Suppressor macrophage treated with lipopolysaccharide for 4 hours (primary cell): ENCODE results near the gene SLIT1.
A peak's percentile ranks its signal among the peaks of the same experiment; 100 is the strongest.

Source experiments
- DNase-seq: peaks from one replicate; pipeline ENCODE4 v3.0.0-alpha.2; 2020

SLIT1 gene

GRCh38 chr10:97169911-97170693 is 15.7 kb downstream of the SLIT1 start:
- no peak for DNase-seq

- no peak for DNase-seq
These were observed 16.7 kb downstream of the SLIT1 start for GRCh38 chr10:97169063-97169462.

GRCh38 chr10:97168645-97169044 is 17.1 kb downstream of the SLIT1 start:
- DNase-seq: no peak

GRCh38 chr10:97165499-97165898 is 20.3 kb downstream of the SLIT1 start:
- DNase-seq: no peak

- no peak for DNase-seq
These were observed 21.8 kb downstream of the SLIT1 start for GRCh38 chr10:97163781-97164501.

GRCh38 chr10:97163181-97163580 is 22.6 kb downstream of the SLIT1 start:
- no peak for DNase-seq

- no peak for DNase-seq
These were observed 26.0 kb downstream of the SLIT1 start for GRCh38 chr10:97159646-97160305.

DNA sequence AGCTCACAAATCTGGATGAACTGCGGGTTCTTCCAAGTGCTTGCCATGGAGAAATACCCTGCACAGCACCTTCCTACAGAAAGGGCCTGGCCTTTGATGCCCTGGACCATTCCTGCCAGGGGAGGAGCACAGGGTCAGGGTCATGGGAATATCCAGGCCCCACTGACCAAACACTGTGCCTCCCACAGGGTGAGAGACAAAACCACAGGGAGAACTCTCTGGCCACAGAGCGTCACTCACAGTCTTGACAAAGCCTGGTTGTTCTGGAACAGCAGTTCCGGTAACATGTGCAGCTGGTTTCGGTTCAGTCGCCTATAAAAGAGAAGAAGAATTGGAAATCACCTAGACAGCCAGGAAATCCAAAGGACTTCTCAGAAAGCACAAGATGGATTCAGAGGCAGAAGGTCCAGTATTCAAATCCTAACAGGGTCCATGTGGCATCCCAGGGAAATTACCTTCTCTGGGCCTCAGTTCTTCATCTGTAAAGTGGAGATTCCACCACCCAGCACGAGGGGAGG is 28.1 kb downstream of the SLIT1 start:
- DNase-seq: peak; percentile 84

GRCh38 chr10:97154781-97155180 is 31.0 kb downstream of the SLIT1 start:
- peak; percentile 55 for DNase-seq

- no peak for DNase-seq
These were observed 31.6 kb downstream of the SLIT1 start for GRCh38 chr10:97154162-97154561.

- DNase-seq: no peak
These were observed 32.4 kb downstream of the SLIT1 start for GRCh38 chr10:97153270-97153850.

DNA sequence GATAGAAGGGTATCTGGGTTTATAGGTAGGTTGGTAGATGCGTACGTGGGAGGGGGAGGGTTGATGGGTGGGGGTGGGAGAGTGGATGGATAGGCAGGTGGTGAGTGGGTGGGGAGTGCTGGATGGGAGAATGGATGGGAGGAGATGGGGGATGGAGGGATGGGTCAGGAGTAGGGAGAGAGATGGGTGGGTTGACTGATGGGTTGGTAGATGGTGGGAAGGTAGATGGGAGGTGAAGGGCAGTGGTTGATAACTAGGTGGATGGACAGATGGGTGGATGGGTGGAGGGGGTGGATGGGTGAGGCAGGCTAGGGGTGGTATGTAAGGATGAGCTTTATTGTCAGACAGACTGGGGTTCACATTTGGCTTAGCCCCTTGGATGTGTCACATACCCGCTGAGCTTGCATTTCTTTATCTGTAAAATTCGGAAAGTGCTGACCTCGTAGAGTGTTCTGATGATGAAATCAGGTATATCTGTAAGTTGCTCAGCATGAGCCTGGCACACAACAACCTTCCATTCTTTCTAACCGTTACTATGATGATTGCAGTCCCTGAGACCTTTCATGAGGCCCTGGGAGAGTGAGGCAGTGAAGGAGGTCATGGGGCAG is 34.3 kb downstream of the SLIT1 start:
- no peak for DNase-seq

DNA sequence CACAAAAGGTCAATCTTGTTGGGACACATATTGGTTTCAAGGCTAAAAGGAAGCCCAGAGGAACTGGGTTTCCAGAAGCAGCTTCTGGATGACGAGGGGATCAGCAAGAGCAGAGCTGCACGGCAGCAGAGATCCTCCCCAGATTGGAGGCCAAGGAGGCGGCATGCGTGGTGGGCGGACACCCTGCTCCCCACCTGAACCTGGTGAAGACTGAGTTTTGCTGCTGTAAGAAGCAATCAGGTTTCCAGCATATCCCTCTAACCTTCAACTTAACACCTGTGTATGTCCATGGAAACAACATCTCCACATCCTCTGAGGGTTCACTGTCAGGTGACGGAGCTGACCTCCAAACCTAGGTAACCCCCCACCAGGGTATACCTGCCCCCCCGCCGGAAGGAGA is 35.1 kb downstream of the SLIT1 start:
- no peak for DNase-seq

DNA sequence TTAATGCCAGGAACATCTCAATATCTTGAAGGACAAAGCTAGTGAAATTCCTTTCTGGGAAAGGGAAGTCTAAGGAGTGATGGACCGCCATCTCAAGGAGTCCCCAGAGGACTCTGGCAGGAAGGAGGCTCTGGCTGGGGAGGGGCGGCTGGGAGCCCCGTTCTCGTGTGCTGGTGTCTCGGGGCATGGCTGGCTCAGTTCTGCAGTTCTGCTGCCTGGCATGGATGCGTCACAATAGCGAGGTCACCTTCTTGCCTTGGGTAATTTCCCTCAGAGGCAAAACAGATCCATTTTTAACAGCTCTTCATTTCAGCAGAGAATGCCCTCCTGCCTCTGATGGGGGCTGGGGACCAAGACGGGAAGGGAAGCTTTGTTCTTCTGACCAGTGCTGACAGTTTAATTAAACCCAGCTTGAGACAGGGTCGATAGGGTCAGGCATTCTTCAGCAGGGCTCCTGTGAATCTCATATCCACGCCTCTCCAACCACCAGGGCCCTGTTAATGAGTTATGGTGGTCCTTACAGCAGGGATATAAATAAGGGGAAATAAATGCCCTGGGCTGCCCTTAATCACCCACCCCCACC is 35.7 kb downstream of the SLIT1 start:
- peak; percentile 36 for DNase-seq

GRCh38 chr10:97149079-97149531 is 36.7 kb downstream of the SLIT1 start:
- DNase-seq: no peak

- DNase-seq: no peak
These were observed 41.5 kb downstream of the SLIT1 start for GRCh38 chr10:97144297-97144696.

DNA sequence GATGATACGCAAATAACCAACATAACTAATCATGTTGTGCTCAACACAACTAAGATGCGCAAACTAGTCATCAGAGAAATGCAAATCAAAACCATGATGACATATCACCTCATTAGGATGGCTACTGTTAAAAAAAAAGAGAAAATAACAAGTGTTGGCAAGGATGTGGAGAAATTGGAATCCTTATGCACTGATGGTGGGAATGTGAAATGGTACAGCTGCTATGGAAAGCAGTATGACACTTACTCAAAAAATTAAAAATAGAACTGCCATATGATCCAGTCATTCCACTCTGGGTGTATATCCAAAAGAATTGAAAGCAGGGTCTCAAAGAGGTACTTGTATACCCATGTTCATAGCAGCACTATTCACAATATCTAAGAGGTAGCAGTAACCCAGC is 42.9 kb downstream of the SLIT1 start:
- DNase-seq: no peak

DNA sequence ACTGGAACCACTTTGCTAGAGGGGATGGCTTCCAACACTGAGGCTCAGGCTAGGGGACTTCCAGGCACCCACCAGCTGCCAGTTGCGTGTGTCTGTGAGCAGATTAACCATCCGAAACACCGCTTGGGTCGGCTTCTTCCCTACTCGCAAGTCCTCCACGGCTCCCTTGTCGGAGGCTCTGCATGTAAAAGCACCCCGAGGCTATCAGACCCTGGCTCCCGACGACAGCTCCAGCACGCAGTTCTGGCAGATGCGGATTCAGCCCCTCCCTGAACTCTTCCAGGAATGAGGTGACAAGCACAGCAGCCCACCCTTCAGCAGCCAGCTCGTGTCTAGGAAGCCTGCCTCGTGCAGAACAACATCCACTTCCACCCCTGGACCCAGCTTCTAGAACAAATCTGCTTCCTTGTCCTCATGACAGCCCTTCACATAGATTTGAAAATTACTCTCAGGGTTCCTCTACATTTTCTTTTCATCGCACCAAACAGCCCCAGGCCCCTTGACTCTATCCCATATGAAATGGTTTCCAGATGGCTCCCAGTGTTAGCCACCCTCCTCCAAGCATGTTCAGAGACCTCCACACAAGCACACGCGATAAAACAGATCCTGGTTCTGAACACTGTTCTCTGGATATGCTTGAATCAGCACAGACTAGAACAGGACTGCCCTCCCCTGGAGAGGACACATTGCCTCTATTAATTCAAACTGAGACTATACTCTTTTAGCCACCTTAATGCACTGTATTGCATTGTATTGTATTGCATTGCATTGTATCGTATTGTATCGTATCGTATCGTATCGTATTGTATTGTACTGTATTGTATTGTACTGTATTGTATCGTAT is 44.6 kb downstream of the SLIT1 start:
- no peak for DNase-seq

DNA sequence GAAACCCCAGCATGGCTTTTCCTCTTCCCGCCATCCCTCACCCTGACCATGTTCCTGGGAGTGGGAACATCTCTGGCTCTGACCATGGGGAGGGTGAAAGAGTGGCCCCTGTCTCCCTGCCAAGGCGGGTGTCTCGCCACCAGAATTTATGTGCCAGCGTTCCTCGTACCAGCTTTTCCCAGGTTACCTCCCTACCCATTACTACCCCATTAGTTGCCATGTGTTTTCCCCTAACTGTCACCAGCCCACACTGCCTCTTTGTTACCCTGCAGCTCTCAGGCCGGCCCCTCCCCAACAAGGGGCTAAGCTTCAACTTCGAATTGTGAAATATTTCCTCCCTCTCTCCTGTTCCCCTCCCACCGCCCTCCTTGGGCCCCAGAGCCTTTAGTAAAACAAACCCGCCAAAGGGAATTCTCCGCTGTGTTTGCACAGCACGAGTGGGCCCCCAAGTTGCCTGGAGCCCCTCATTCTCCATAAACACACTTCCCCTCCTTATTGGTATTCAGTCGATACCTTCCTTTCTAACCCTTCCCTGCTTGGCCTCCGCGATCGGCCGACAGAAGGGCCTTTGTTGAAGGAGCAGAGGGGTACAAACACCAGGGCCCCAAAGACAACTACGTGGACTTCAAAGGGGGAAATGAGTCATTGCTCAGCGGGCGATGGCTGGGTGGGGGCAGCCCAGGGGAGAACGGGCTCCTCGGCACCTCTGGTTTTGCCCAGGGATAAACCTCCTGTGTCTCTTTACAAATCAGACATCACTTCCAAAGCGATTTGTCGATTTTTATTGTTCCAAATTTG is 45.5 kb downstream of the SLIT1 start:
- no peak for DNase-seq

GRCh38 chr10:97139651-97140048 is 46.1 kb downstream of the SLIT1 start:
- no peak for DNase-seq

- DNase-seq: no peak
These were observed 46.9 kb downstream of the SLIT1 start for GRCh38 chr10:97138846-97139245.
